ENCODE measurements around the gene TMCC1. TPM values are rescaled to one million over a fixed set of nuclear protein-coding genes. Genes with fewer than 3 reads are reported as not detected.

Gene TMCC1
- total RNA-seq, 2 donors from 2014 or later, result 41.0 to 51.1 TPM

DNA sequence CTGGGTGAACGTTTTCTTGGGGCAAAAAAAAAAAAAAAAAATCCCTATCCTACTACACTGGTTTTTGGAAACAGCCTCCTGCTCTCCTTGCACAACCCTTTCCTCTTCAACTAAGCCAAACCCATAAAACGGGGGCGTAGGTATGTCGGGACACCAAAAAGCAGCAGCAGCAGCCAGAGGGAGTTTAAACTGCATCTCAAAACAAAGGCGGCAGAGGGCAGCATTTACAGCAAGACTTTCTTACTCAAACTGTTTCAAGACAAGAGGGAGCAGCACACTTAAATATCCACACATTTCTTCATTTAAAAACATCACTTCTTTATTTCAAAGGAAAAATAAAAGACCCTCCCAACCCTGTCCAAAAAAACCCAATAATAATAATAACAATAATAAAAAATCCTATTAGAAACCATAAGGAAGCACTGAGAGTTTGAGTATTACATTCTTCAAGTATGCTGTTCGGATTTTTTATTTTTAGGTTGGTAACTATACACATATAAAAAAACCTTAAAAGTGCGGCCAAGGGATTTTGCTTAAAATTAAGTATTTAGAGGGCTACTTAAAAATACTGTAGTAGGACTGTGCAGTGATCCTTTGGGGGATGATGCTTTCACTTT lies 243.1 kb downstream of the TMCC1 start:
- Mint-ChIP-seq H3K36me3 (ENCODE audit: low read depth) (peaks cover 18% of the 10 kb centered on the region), H3K9me3 (peaks cover 3% of the 10 kb centered on the region), H3K27ac (peak overlapping the region; percentile 56), H3K4me3 (no peak overlapping the region), H3K27me3 (ENCODE audit: insufficient read depth) (no peaks in the 10 kb centered on the region), H3K4me1 (peaks cover 34% of the 10 kb centered on the region)
- H3K36me3 ChIP-seq (ENCODE audit: control insufficient read depth, insufficient read depth, low read length), result peaks cover 20% of the 10 kb centered on the region
- H3K9me3 ChIP-seq (ENCODE audit: control insufficient read depth, low read length), result no peaks in the 10 kb centered on the region
- H3K27ac ChIP-seq (ENCODE audit: low read depth, low read length), result no peak overlapping the region
- H3K4me1 ChIP-seq (ENCODE audit: control insufficient read depth, insufficient read depth, low read length), result peaks cover 1% of the 10 kb centered on the region
- no peak overlapping the region for H3K9ac ChIP-seq (ENCODE audit: extremely low read depth, low read length, poor library complexity, severe bottlenecking)
- TF ChIP-seq, protein P1, sequence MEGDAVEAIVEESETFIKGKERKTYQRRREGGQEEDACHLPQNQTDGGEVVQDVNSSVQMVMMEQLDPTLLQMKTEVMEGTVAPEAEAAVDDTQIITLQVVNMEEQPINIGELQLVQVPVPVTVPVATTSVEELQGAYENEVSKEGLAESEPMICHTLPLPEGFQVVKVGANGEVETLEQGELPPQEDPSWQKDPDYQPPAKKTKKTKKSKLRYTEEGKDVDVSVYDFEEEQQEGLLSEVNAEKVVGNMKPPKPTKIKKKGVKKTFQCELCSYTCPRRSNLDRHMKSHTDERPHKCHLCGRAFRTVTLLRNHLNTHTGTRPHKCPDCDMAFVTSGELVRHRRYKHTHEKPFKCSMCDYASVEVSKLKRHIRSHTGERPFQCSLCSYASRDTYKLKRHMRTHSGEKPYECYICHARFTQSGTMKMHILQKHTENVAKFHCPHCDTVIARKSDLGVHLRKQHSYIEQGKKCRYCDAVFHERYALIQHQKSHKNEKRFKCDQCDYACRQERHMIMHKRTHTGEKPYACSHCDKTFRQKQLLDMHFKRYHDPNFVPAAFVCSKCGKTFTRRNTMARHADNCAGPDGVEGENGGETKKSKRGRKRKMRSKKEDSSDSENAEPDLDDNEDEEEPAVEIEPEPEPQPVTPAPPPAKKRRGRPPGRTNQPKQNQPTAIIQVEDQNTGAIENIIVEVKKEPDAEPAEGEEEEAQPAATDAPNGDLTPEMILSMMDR (conservative IDR thresholded peaks at IDR 0.05), result peak; percentile 86
- DNase-seq, result peak; percentile 93
- H3K4me3 ChIP-seq (ENCODE audit: low read length), result no peak overlapping the region
- WGBS, 2 experiments (ENCODE audit: insufficient coverage in 1 of 2, insufficient read length in 1 of 2), result 30% methylated on average over 6 of the region's 7 CpGs; no CpG with 5 or more reads in 1 of the 2 experiments
- H3K27me3 ChIP-seq (ENCODE audit: control insufficient read depth, insufficient read depth, low read length, poor library complexity, severe bottlenecking), result no peaks in the 10 kb centered on the region

DNA sequence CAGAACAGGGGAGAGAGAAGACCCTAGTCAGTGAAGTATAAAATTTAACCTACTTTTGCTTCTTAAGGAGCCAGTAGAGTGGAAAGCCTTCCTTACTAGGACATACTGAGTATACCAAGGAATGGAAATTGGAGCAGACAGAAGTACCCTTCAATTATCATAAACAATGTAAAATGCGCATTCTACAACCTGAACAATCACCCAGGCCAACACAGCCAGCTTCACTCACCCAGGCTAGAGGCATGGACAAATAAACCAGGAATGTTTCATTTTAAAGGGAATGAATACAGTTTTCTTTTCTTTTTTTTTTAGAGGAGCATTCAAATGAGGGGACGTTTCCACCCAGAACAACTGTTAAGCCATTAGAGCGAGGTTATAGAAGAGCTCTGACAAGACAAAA lies 245.1 kb downstream of the TMCC1 start:
- no peaks in the 10 kb centered on the region for H3K27me3 Mint-ChIP-seq (ENCODE audit: insufficient read depth)
- H3K9me3 Mint-ChIP-seq, result peaks cover 3% of the 10 kb centered on the region
- 85 to 100% methylated on average over 1 to 3 of the region's 3 CpGs for WGBS, 2 experiments (ENCODE audit: insufficient coverage in 1 of 2, insufficient read length in 1 of 2)
- H3K27ac Mint-ChIP-seq, result no peak overlapping the region
- H3K36me3 ChIP-seq (ENCODE audit: control insufficient read depth, insufficient read depth, low read length), result peaks cover 9% of the 10 kb centered on the region
- H3K36me3 Mint-ChIP-seq (ENCODE audit: low read depth), result peaks cover 4% of the 10 kb centered on the region
- H3K9ac ChIP-seq (ENCODE audit: extremely low read depth, low read length, poor library complexity, severe bottlenecking), result no peak overlapping the region
- H3K4me3 Mint-ChIP-seq, result no peak overlapping the region
- H3K4me1 Mint-ChIP-seq, result peaks cover 38% of the 10 kb centered on the region
- peaks cover 3% of the 10 kb centered on the region for H3K4me1 ChIP-seq (ENCODE audit: control insufficient read depth, insufficient read depth, low read length)
- DNase-seq, result no peak
- no peak overlapping the region for H3K4me3 ChIP-seq (ENCODE audit: low read length)
- no peak overlapping the region for H3K27ac ChIP-seq (ENCODE audit: low read depth, low read length)
- H3K9me3 ChIP-seq (ENCODE audit: control insufficient read depth, low read length), result no peaks in the 10 kb centered on the region
- H3K27me3 ChIP-seq (ENCODE audit: control insufficient read depth, insufficient read depth, low read length, poor library complexity, severe bottlenecking), result no peaks in the 10 kb centered on the region
- TF ChIP-seq, protein P1 (conservative IDR thresholded peaks at IDR 0.05), result no peak

DNA sequence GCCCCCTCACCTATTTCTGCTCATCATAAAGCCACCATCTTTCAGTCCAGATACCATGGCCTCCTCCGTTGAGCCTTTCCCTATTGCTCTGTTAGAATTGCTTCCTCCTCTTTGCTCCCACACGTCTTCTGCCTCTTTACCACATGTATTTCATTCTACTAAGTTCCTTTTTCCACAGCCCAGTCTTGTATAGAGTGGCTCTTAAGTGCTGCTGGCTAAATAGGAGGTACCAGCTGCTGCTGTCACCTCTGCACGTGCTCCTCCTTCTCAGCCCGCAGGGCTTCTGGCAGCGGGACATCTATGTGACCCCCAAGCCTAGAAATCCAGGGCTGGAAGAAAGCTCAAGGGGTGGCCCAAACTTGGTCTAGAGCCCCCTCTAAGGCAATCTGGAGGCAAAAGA lies 248.2 kb downstream of the TMCC1 start:
- H3K36me3 Mint-ChIP-seq (ENCODE audit: low read depth), result no peaks in the 10 kb centered on the region
- Histone ChIP-seq H3K27ac (ENCODE audit: low read depth, low read length) (no peak overlapping the region), H3K9ac (ENCODE audit: extremely low read depth, low read length, poor library complexity, severe bottlenecking) (no peak overlapping the region), H3K27me3 (ENCODE audit: control insufficient read depth, insufficient read depth, low read length, poor library complexity, severe bottlenecking) (no peaks in the 10 kb centered on the region), H3K4me3 (ENCODE audit: low read length) (no peak overlapping the region), H3K9me3 (ENCODE audit: control insufficient read depth, low read length) (no peaks in the 10 kb centered on the region), H3K4me1 (ENCODE audit: control insufficient read depth, insufficient read depth, low read length) (peaks cover 6% of the 10 kb centered on the region), H3K36me3 (ENCODE audit: control insufficient read depth, insufficient read depth, low read length) (no peaks in the 10 kb centered on the region)
- 90 to 94% methylated on average over 4 to 5 of the region's 5 CpGs for WGBS, 2 experiments (ENCODE audit: insufficient coverage in 1 of 2, insufficient read length in 1 of 2)
- H3K4me1 Mint-ChIP-seq, result peaks cover 46% of the 10 kb centered on the region
- TF ChIP-seq, protein P1 (conservative IDR thresholded peaks at IDR 0.05), result no peak
- peaks cover 3% of the 10 kb centered on the region for H3K9me3 Mint-ChIP-seq
- H3K27me3 Mint-ChIP-seq (ENCODE audit: insufficient read depth), result no peaks in the 10 kb centered on the region
- no peak for DNase-seq
- H3K4me3 Mint-ChIP-seq, result no peak overlapping the region
- H3K27ac Mint-ChIP-seq, result no peak overlapping the region

Measured in endodermal cell (in vitro differentiated cells).